ENCODE data around the gene IRF4.

- no peak for TF ChIP-seq POLR2A (IDR thresholded peaks at IDR 0.05; ENCODE audit: low read depth, low read length)
- peak in 1 of 2 donors; percentile 1 for TF ChIP-seq CTCF (IDR thresholded peaks at IDR 0.05; ENCODE audit: extremely low read depth in 1 of 2, insufficient read depth in 1 of 2, low read depth in 1 of 2, low read length in 2 of 2)
- TF ChIP-seq EZH2 (IDR thresholded peaks at IDR 0.05; ENCODE audit: borderline replicate concordance, low read depth, low read length, severe bottlenecking) = no peak
- no peak for TF ChIP-seq MAX (IDR thresholded peaks at IDR 0.05; ENCODE audit: insufficient read depth, insufficient read length)
- TF ChIP-seq MYC (IDR thresholded peaks at IDR 0.05; ENCODE audit: low read depth, low read length) = no peak
Measured at GRCh38 chr6:408599-409102, 17.1 kb downstream of the IRF4 start.
